HG02642 (cell line): ENCODE data around the gene CRYGS.
"Not testable (repeated sequence)": the region's sequence is repeated elsewhere in the genome, so short reads cannot be mapped to it uniquely, and the experiment has no call there.

Source experiments
- ATAC-seq: cut with Tn5 transposase; IDR thresholded peaks from one replicate; pipeline ENCODE4 v1.9.1; 2021; ENCODE audit warnings: mild to moderate bottlenecking; ENCODE audit not compliant: unreplicated experiment, poor library complexity

The CRYGS gene

GRCh38 chr3:186498022-186498421, 46.2 kb downstream of the CRYGS start:
- not testable (repeated sequence) for ATAC-seq

GRCh38 chr3:186497608-186498007, 46.6 kb downstream of the CRYGS start:
- ATAC-seq, result no peak

GRCh38 chr3:186496635-186497034, 47.5 kb downstream of the CRYGS start:
- no peak for ATAC-seq

- ATAC-seq, result no peak
Observed at GRCh38 chr3:186496016-186496415, 48.2 kb downstream of the CRYGS start.

GRCh38 chr3:186493525-186494255, 50.5 kb downstream of the CRYGS start:
- no peak for ATAC-seq

GRCh38 chr3:186492385-186492984, 51.7 kb downstream of the CRYGS start:
- no peak for ATAC-seq

- no peak for ATAC-seq
Observed at GRCh38 chr3:186489507-186489906, 54.7 kb downstream of the CRYGS start.
